Stimulated activated CD8-positive, alpha-beta memory T cell treated with anti-CD3 and anti-CD28 coated beads, Interleukin-7, amount 100 ng/mL, for 1 hour (primary cell): ENCODE measurements around the gene OFD1.
"Not testable (repeated sequence)": the region's sequence is repeated elsewhere in the genome, so short reads cannot be mapped to it uniquely, and the experiment has no call there.

Experiments used
- DNase-seq, 2 donors: peaks; one replicate each; pipeline ENCODE4 v3.0.0-alpha.2; 2020; ENCODE audit warnings: low read depth in 2 of 2

Gene OFD1

GRCh38 chrX:13702111-13702789 is 32.3 kb upstream of the OFD1 start:
- DNase-seq: no peak

- no peak for DNase-seq
These were observed 31.4 kb upstream of the OFD1 start for GRCh38 chrX:13703135-13703534.

GRCh38 chrX:13703589-13703988 is 31.0 kb upstream of the OFD1 start:
- DNase-seq: no peak

GRCh38 chrX:13711141-13711540 is 23.4 kb upstream of the OFD1 start:
- DNase-seq: no peak

GRCh38 chrX:13716455-13716854 is 18.1 kb upstream of the OFD1 start:
- no peak for DNase-seq

GRCh38 chrX:13716905-13717304 is 17.6 kb upstream of the OFD1 start:
- DNase-seq: no peak

- DNase-seq: no peak
These were observed 16.7 kb upstream of the OFD1 start for GRCh38 chrX:13717700-13718472.

- DNase-seq: no peak
These were observed 15.2 kb upstream of the OFD1 start for GRCh38 chrX:13719192-13719856.

- no peak for DNase-seq
These were observed 13.2 kb upstream of the OFD1 start for GRCh38 chrX:13721371-13721770.

GRCh38 chrX:13721819-13722519 is 12.6 kb upstream of the OFD1 start:
- no peak for DNase-seq

- not testable (repeated sequence) for DNase-seq
These were observed 9.7 kb upstream of the OFD1 start for GRCh38 chrX:13724878-13725277.

- not testable (repeated sequence) for DNase-seq
These were observed 8.0 kb upstream of the OFD1 start for GRCh38 chrX:13726583-13726982.

GRCh38 chrX:13730523-13730922 is 4.0 kb upstream of the OFD1 start:
- DNase-seq: not testable (repeated sequence)

- DNase-seq: no peak
These were observed 2.1 kb upstream of the OFD1 start for GRCh38 chrX:13732246-13733067.

GRCh38 chrX:13733506-13733905 is 1.0 kb upstream of the OFD1 start:
- DNase-seq: no peak

- no peak for DNase-seq
These were observed 7.1 kb downstream of the OFD1 start for GRCh38 chrX:13741695-13742094.

GRCh38 chrX:13742397-13743176 is 8.0 kb downstream of the OFD1 start:
- DNase-seq: no peak

- DNase-seq: no peak
These were observed 13.3 kb downstream of the OFD1 start for GRCh38 chrX:13747836-13748235.

GRCh38 chrX:13748486-13748885 is 13.9 kb downstream of the OFD1 start:
- no peak for DNase-seq

GRCh38 chrX:13750204-13750603 is 15.7 kb downstream of the OFD1 start:
- DNase-seq: no peak

GRCh38 chrX:13750812-13751211 is 16.3 kb downstream of the OFD1 start:
- DNase-seq: no peak
